ENCODE results near the gene FILIP1L. TPM values are rescaled to one million over a fixed set of nuclear protein-coding genes. Genes with fewer than 3 reads are reported as not detected.

FILIP1L gene
- total RNA-seq, 1 donor from 2014 or later: 41.5 TPM

GRCh38 chr3:100009276-100010086 is 104.8 kb downstream of the FILIP1L start:
- Histone ChIP-seq H3K4me3 (no peak overlapping the region), H3K4me1 (peaks cover 32% of the 10 kb centered on the region), H3K27ac (no peak overlapping the region), H3K27me3 (no peaks in the 10 kb centered on the region), H3K36me3 (no peaks in the 10 kb centered on the region), H3K9me3 (no peaks in the 10 kb centered on the region)
- intact Hi-C loops (cut with DNase I): no loop called here
- no peak for DNase-seq (ENCODE audit: extremely low spot score in 2 of 2)
- TF ChIP-seq POLR2A (IDR thresholded peaks at IDR 0.05) (no peak), POLR2AphosphoS5 (IDR thresholded peaks at IDR 0.05; ENCODE audit: insufficient read depth in 1 of 2, low read depth in 1 of 2) (no peak), CTCF (IDR thresholded peaks at IDR 0.05) (no peak)

GRCh38 chr3:100008081-100008698 is 106.1 kb downstream of the FILIP1L start:
- no peak for DNase-seq (ENCODE audit: extremely low spot score in 2 of 2)
- Histone ChIP-seq H3K36me3 (no peaks in the 10 kb centered on the region), H3K4me1 (peaks cover 32% of the 10 kb centered on the region), H3K4me3 (no peak overlapping the region), H3K9me3 (no peaks in the 10 kb centered on the region), H3K27me3 (no peaks in the 10 kb centered on the region), H3K27ac (no peak overlapping the region)
- TF ChIP-seq POLR2AphosphoS5 (IDR thresholded peaks at IDR 0.05; ENCODE audit: insufficient read depth in 1 of 2, low read depth in 1 of 2): no peak
- TF ChIP-seq CTCF (IDR thresholded peaks at IDR 0.05): no peak
- no peak for TF ChIP-seq POLR2A (IDR thresholded peaks at IDR 0.05)
- intact Hi-C loops (cut with DNase I): no loop called here

- no peak overlapping the region for H3K27ac ChIP-seq
- H3K27me3 ChIP-seq: no peaks in the 10 kb centered on the region
- no peak overlapping the region for H3K4me3 ChIP-seq
- intact Hi-C loops (cut with DNase I): no loop called here
- no peaks in the 10 kb centered on the region for H3K9me3 ChIP-seq
- H3K36me3 ChIP-seq: no peaks in the 10 kb centered on the region
- H3K4me1 ChIP-seq: peaks cover 38% of the 10 kb centered on the region
- DNase-seq (ENCODE audit: extremely low spot score in 2 of 2): no peak
- TF ChIP-seq POLR2AphosphoS5 (IDR thresholded peaks at IDR 0.05; ENCODE audit: insufficient read depth in 1 of 2, low read depth in 1 of 2): no peak
- TF ChIP-seq POLR2A (IDR thresholded peaks at IDR 0.05): no peak
Observed at GRCh38 chr3:100007313-100007712, 107.0 kb downstream of the FILIP1L start.

GRCh38 chr3:100006570-100007271 is 107.6 kb downstream of the FILIP1L start:
- H3K36me3 ChIP-seq: no peaks in the 10 kb centered on the region
- intact Hi-C loops (cut with DNase I): no loop called here
- H3K4me3 ChIP-seq: no peak overlapping the region
- TF ChIP-seq POLR2AphosphoS5 (IDR thresholded peaks at IDR 0.05; ENCODE audit: insufficient read depth in 1 of 2, low read depth in 1 of 2): no peak
- no peak for TF ChIP-seq POLR2A (IDR thresholded peaks at IDR 0.05)
- no peak for TF ChIP-seq CTCF (IDR thresholded peaks at IDR 0.05)
- H3K9me3 ChIP-seq: no peaks in the 10 kb centered on the region
- no peak for DNase-seq (ENCODE audit: extremely low spot score in 2 of 2)
- H3K4me1 ChIP-seq: peaks cover 43% of the 10 kb centered on the region
- H3K27ac ChIP-seq: peak overlapping the region; percentile 24
- H3K27me3 ChIP-seq: no peaks in the 10 kb centered on the region

GRCh38 chr3:100005665-100006393 is 108.5 kb downstream of the FILIP1L start:
- H3K4me3 ChIP-seq: no peak overlapping the region
- H3K27me3 ChIP-seq: no peaks in the 10 kb centered on the region
- TF ChIP-seq CTCF (IDR thresholded peaks at IDR 0.05) (no peak), POLR2AphosphoS5 (IDR thresholded peaks at IDR 0.05; ENCODE audit: insufficient read depth in 1 of 2, low read depth in 1 of 2) (no peak), POLR2A (IDR thresholded peaks at IDR 0.05) (no peak)
- no peaks in the 10 kb centered on the region for H3K9me3 ChIP-seq
- intact Hi-C loops (cut with DNase I): no loop called here
- no peaks in the 10 kb centered on the region for H3K36me3 ChIP-seq
- no peak for DNase-seq (ENCODE audit: extremely low spot score in 2 of 2)
- peak overlapping the region; percentile 24 for H3K27ac ChIP-seq
- H3K4me1 ChIP-seq: peaks cover 43% of the 10 kb centered on the region

Measured in vagina (tissue), 2 donors.